Measurements from ENCODE around the gene TNFRSF13B.

- no peak for TF ChIP-seq CTCF (IDR thresholded peaks at IDR 0.05)
- TF ChIP-seq EP300 (IDR thresholded peaks at IDR 0.05): no peak
- TF ChIP-seq POLR2AphosphoS5 (IDR thresholded peaks at IDR 0.05): no peak
- TF ChIP-seq POLR2A (IDR thresholded peaks at IDR 0.05): no peak
These were observed 29.3 kb upstream of the TNFRSF13B start for GRCh38 chr17:17001076-17001777.
